ENCODE results near the gene PPL. TPM values are rescaled to one million over a fixed set of nuclear protein-coding genes. Genes with fewer than 3 reads are reported as not detected.

PPL gene
- total and polyA plus RNA-seq, 7 experiments from 2014 or later = 0.15 to 0.47 TPM; not detected in 5

DNA sequence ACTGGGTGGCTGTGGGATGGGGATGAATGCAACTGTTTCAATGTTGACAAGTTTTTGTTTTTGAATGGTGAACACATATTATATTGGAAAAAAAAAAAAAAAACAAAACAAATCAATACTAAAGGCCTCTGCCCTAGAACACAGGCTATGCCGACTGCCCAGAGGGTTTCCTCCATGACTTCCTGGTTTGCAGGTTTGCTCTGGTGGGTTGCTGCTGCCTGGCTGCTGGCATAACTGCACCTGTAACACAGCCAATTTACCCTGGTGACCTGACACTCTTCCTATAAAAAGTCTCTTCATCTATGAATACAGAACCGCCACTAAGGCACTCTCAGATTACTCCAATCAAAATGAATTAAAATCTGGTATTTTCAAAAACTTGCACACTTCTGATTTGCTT lies 100.2 kb downstream of the PPL start:
- no peak for ATAC-seq
- DNase-seq = no peak
- intact Hi-C loops (cut with micrococcal nuclease) = no loop called here
- Histone ChIP-seq H3K4me1 (ENCODE audit: control insufficient read depth in 2 of 2, insufficient read depth in 2 of 2, low read length in 2 of 2) (no peaks in the 10 kb centered on the region), H3K36me3 (ENCODE audit: control insufficient read depth in 2 of 3, insufficient read depth in 3 of 3, low read length in 3 of 3) (peaks cover 18 to 71% (median 21%) of the 10 kb centered on the region in 3 experiments), H3K4me3 (ENCODE audit: low read length) (no peak overlapping the region), H3K27ac (ENCODE audit: low read depth, low read length) (no peak overlapping the region), H3K9me3 (ENCODE audit: control insufficient read depth in 2 of 3, low read length in 3 of 3) (no peaks in the 10 kb centered on the region), H3K27me3 (ENCODE audit: control insufficient read depth in 2 of 2, insufficient read depth in 2 of 2, low read length in 2 of 2) (no peaks in the 10 kb centered on the region)
- Mint-ChIP-seq H3K36me3 (peaks cover 15 to 44% (median 21%) of the 10 kb centered on the region in 5 donors), H3K4me1 (peaks cover 7 to 25% (median 12%) of the 10 kb centered on the region in 7 donors), H3K27ac (peak overlapping the region in 4 of 9 donors; percentile 16 to 73 (median 46)), H3K4me3 (no peak overlapping the region), H3K27me3 (no peaks in the 10 kb centered on the region), H3K9me3 (no peaks in the 10 kb centered on the region)
- ChIA-PET POLR2A (interaction anchor here (1.2 kb wide), 1 partner anchor 68 kb away, joined by 6 read pairs; no protein-coding TSS in a partner anchor), CTCF (no interaction called here)

DNA sequence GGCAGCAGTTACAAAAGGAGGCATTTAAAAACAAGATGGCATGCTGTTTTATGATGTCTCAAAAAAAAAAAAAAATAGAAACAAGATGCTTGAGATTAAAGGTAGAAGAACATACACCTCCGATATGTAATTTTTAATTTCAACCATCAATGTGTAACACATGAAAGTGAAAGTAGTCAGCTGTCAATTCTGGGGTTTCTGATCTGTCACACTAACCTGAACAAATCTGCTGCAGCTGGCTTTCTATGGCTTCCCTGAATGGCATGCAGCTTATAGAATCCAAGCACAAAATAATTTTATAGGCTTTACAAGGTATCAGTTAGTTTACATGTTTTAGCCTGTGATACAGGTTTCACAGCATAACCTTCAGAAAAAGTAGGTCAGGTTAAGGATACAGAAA lies 103.4 kb downstream of the PPL start:
- ATAC-seq = no peak
- intact Hi-C loops (cut with micrococcal nuclease) = no loop called here

DNA sequence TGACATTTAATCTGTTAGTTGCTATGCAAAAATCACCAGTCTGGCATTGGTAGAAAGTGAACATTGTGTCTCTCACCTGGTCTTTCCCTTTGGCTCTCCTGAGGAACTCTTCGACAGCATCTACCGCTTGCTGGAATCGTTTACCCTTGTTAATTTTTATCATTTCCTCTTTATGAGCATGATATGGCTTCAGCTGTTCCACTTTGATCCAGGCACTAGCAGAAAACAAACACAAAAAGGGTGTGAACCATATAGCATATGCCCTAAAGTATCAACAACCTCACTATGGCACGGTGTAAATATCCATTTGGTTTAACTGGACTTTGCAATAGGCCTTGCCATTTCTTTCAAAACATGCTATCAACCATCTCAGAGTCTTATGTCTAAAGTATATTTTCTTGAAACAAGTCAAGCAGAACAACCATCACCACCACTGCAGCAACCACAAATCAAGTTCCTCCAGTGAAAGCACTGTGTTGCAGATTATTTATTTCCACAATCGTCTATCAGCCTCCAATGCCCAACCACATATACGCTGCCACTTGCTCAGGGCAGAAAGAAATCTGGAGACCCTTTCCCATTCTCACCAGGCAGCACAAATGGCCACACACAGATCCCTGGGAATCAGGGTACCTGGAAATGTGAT lies 104.1 kb downstream of the PPL start:
- DNase-seq (no peak), ATAC-seq (no peak)
- peaks cover 4 to 20% (median 14%) of the 10 kb centered on the region in 7 donors for H3K4me1 Mint-ChIP-seq
- intact Hi-C loops (cut with micrococcal nuclease) = no loop called here
- H3K9me3 Mint-ChIP-seq = no peaks in the 10 kb centered on the region
- ChIA-PET CTCF (no interaction called here), POLR2A (interaction anchor here (0.6 kb wide), 1 partner anchor 22 kb away, joined by 3 read pairs; no protein-coding TSS in a partner anchor)
- H3K4me3 Mint-ChIP-seq = no peak overlapping the region
- Histone ChIP-seq H3K36me3 (ENCODE audit: control insufficient read depth in 2 of 3, insufficient read depth in 3 of 3, low read length in 3 of 3) (peaks cover 20 to 69% (median 23%) of the 10 kb centered on the region in 3 experiments), H3K9me3 (ENCODE audit: control insufficient read depth in 2 of 3, low read length in 3 of 3) (no peaks in the 10 kb centered on the region), H3K4me1 (ENCODE audit: control insufficient read depth in 2 of 2, insufficient read depth in 2 of 2, low read length in 2 of 2) (no peaks in the 10 kb centered on the region), H3K4me3 (ENCODE audit: low read length) (no peak overlapping the region), H3K27ac (ENCODE audit: low read depth, low read length) (no peak overlapping the region), H3K27me3 (ENCODE audit: control insufficient read depth in 2 of 2, insufficient read depth in 2 of 2, low read length in 2 of 2) (no peaks in the 10 kb centered on the region)
- H3K36me3 Mint-ChIP-seq = peaks cover 17 to 42% (median 27%) of the 10 kb centered on the region in 5 donors
- H3K27ac Mint-ChIP-seq = peak overlapping the region in 1 of 9 donors; percentile 51
- H3K27me3 Mint-ChIP-seq = no peaks in the 10 kb centered on the region

More for the DNA sequence above, 103.4 kb downstream of the PPL start:
- Mint-ChIP-seq H3K36me3 (peaks cover 17 to 42% (median 26%) of the 10 kb centered on the region in 5 donors), H3K27ac (no peak overlapping the region), H3K9me3 (no peaks in the 10 kb centered on the region), H3K4me3 (no peak overlapping the region), H3K4me1 (peaks cover 4 to 20% (median 14%) of the 10 kb centered on the region in 7 donors), H3K27me3 (no peaks in the 10 kb centered on the region)
- POLR2A ChIA-PET = no interaction called here
- Histone ChIP-seq H3K27ac (ENCODE audit: low read depth, low read length) (no peak overlapping the region), H3K9me3 (ENCODE audit: control insufficient read depth in 2 of 3, low read length in 3 of 3) (no peaks in the 10 kb centered on the region), H3K4me1 (ENCODE audit: control insufficient read depth in 2 of 2, insufficient read depth in 2 of 2, low read length in 2 of 2) (no peaks in the 10 kb centered on the region), H3K4me3 (ENCODE audit: low read length) (no peak overlapping the region), H3K36me3 (ENCODE audit: control insufficient read depth in 2 of 3, insufficient read depth in 3 of 3, low read length in 3 of 3) (peaks cover 20 to 71% (median 23%) of the 10 kb centered on the region in 3 experiments), H3K27me3 (ENCODE audit: control insufficient read depth in 2 of 2, insufficient read depth in 2 of 2, low read length in 2 of 2) (no peaks in the 10 kb centered on the region)
- CTCF ChIA-PET = interaction anchor here (0.7 kb wide), 1 partner anchor 561 kb away, joined by 3 read pairs; the partner anchor contains the start of gene TFAP4
- DNase-seq = no peak

Other genes starting within 250 kb of the PPL start
- 10 to 100 TPM; 42.8 to 65.4 (median 53.3) TPM for gene NUDT16L1, start 243.6 kb downstream of the PPL start, total RNA-seq
- 100 to 1,000 TPM; 104 to 133 TPM for gene NUDT16L1, start 243.6 kb downstream of the PPL start, polyA plus RNA-seq
- gene ANKS3, start 202.9 kb downstream of the PPL start, total RNA-seq = 10 to 100 TPM; 17.6 to 32.7 (median 25.3) TPM
- gene ANKS3, start 202.9 kb downstream of the PPL start, polyA plus RNA-seq = 1 to 10 TPM; 4.1 to 8.5 TPM
- gene DNAAF8, start 202.6 kb downstream of the PPL start, total RNA-seq = under 1 TPM; 0.11 to 0.57 (median 0.27) TPM
- under 1 TPM in 1 of 2 donors, not detected in 1; 0.31 TPM for gene DNAAF8, start 202.6 kb downstream of the PPL start, polyA plus RNA-seq
- 10 to 100 TPM; 13.8 to 43.0 (median 24.7) TPM for gene ZNF500, start 170.0 kb downstream of the PPL start, total RNA-seq
- 10 to 100 TPM; 11.0 to 25.7 TPM for gene ZNF500, start 170.0 kb downstream of the PPL start, polyA plus RNA-seq
- not detected for gene SEPTIN12, start 148.8 kb downstream of the PPL start, total RNA-seq
- not detected for gene SEPTIN12, start 148.8 kb downstream of the PPL start, polyA plus RNA-seq
- gene SMIM22, start 141.8 kb downstream of the PPL start, total RNA-seq = not detected
- not detected for gene SMIM22, start 141.8 kb downstream of the PPL start, polyA plus RNA-seq
- 10 to 100 TPM in 3 of 5 experiments, 1 to 10 TPM in 2; 7.4 to 29.0 (median 10.1) TPM for gene ROGDI, start 134.5 kb downstream of the PPL start, total RNA-seq
- 1 to 10 TPM; 7.9 to 8.3 TPM for gene ROGDI, start 134.5 kb downstream of the PPL start, polyA plus RNA-seq
- gene GLYR1, start 89.9 kb downstream of the PPL start, total RNA-seq = 100 to 1,000 TPM in 4 of 5 experiments, 10 to 100 TPM in 1; 98.7 to 122 (median 108) TPM
- gene GLYR1, start 89.9 kb downstream of the PPL start, polyA plus RNA-seq = 10 to 100 TPM; 32.0 to 44.9 TPM
- 10 to 100 TPM; 39.5 to 58.7 (median 42.4) TPM for gene UBN1, start 89.7 kb downstream of the PPL start, total RNA-seq
- 10 to 100 TPM; 11.0 to 18.4 TPM for gene UBN1, start 89.7 kb downstream of the PPL start, polyA plus RNA-seq
- gene SEC14L5, start 21.2 kb upstream of the PPL start, total RNA-seq = 1 to 10 TPM in 1 of 5 experiments, under 1 TPM in 1, not detected in 3; 0.21 to 1.0 TPM
- gene SEC14L5, start 21.2 kb upstream of the PPL start, polyA plus RNA-seq = not detected
- gene NAGPA, start 96.8 kb upstream of the PPL start, total RNA-seq = 10 to 100 TPM; 17.8 to 39.5 (median 34.1) TPM
- 10 to 100 TPM; 23.3 to 42.9 TPM for gene NAGPA, start 96.8 kb upstream of the PPL start, polyA plus RNA-seq
- not detected for gene C16orf89, start 128.8 kb upstream of the PPL start, total RNA-seq
- not detected for gene C16orf89, start 128.8 kb upstream of the PPL start, polyA plus RNA-seq
- gene ALG1, start 134.7 kb upstream of the PPL start, total RNA-seq = 10 to 100 TPM; 12.9 to 29.1 (median 22.1) TPM
- gene ALG1, start 134.7 kb upstream of the PPL start, polyA plus RNA-seq = 10 to 100 TPM; 18.8 to 27.1 TPM
- gene EEF2KMT, start 160.6 kb upstream of the PPL start, total RNA-seq = 10 to 100 TPM in 3 of 5 experiments, 1 to 10 TPM in 2; 5.5 to 14.1 (median 11.3) TPM
- 10 to 100 TPM; 10.7 to 18.5 TPM for gene EEF2KMT, start 160.6 kb upstream of the PPL start, polyA plus RNA-seq